Stimulated activated CD4-positive, alpha-beta T cell treated with anti-CD3 and anti-CD28 coated beads, Interleukin-2, amount 100 ng/mL, for 4 hours (primary cell): ENCODE results near the gene DSCAM.
"Not testable (repeated sequence)": the region's sequence is repeated elsewhere in the genome, so short reads cannot be mapped to it uniquely, and the experiment has no call there.

Experiments
- DNase-seq: peaks from one replicate; pipeline ENCODE4 v3.0.0-alpha.2; 2020; ENCODE audit warnings: low read depth

DSCAM gene

GRCh38 chr21:40457741-40458140 lies 389.2 kb downstream of the DSCAM start:
- DNase-seq: no peak

DNA sequence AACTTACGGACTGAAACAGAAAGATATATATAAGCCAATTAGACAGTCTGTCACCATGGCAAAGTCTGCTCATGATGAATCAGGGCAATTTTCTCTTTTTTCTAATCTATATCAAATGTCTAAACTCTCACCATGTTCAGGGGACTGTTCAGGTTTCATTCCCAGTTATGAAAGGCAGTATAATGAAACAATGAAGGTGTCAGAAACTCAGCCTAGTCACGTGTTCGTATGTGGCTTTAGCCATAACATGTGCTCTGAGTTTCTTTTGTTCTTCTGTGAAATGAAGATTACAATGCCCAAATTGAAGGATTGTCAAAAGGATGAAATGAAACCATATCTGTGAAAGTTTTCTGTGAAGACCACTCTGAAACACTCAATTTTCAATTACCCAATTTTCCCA lies 392.9 kb downstream of the DSCAM start:
- no peak for DNase-seq

GRCh38 chr21:40453183-40453582 lies 393.8 kb downstream of the DSCAM start:
- no peak for DNase-seq

DNA sequence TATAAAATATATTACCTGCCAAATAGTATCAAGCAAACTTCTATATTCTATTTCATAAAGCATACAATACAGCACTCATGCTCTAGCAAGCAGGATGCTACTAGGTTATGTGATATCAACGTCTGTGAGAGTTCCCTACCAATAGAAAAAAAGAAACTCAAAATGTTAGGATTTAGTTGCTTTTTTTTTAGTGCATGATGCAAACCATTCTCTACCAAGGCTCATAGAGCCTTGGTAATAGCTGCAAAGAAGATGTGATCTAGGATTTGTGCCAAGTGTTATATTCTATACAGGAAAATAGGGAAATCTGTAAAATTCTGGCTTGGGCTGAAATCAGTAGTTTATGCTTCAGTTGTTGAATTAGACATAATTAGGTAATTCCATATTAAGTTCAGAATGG lies 394.4 kb downstream of the DSCAM start:
- no peak for DNase-seq

DNA sequence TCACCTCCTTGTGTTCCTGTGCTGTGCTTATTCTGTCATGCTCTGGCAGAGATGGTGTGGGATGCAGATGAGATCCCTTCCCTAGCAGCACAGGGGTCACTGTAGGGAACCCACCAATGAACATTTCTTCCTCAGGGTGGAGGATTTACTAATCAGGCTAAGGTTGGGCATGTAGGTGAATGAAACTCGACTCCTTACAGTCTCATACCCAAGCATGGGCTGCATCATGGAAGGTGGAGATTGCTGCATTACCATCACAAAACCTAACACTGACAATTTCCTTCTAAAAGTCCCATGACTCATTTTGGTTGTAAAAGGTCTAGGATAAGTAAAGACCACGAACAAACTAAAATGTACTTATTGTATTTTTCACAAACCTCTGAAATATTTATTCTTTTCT lies 399.9 kb downstream of the DSCAM start:
- DNase-seq: no peak

DNA sequence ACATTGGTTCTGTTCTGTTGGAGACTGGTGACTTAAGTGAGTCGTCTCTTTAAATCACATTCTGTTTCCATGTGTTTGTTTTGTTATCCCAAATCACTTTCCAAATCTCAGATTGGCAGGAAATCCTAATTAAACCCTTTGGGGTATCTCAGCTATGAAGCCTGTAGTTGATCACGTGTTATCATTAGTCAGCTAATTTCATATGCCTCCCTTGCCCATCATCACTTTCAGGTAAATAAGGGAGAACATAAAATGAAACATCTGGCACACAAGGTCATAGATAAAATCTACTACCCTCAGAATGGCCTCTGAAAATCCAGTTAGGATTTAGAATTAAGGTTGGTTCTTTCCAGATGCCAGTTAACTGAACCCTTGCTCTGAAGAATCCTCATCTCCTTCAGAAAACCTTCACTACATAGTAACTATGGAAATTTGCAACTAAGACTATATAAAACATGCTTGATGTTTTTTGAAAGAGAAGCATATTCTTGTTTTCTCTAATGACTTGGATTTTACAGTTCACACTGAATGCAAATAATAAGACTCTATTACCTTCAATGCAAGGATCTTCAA lies 401.5 kb downstream of the DSCAM start:
- no peak for DNase-seq

DNA sequence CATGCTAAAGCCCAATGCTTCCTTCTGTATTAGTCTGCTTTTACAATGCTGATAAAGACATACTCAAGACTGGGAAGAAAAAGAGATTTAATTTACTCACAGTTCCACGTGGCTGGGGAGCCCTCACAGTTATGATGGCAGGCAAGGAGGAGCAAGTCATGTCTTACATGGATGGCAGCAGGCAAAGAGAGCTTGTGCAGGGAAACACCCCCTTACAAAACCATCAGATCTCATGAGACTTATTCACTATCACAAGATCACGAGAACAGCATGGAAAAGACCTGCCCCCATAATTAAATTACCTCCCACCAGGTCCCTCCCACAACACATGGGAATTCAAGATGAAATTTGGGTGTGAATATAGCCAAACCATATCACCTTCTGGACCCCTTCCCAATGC lies 407.4 kb downstream of the DSCAM start:
- DNase-seq: not testable (repeated sequence)

DNA sequence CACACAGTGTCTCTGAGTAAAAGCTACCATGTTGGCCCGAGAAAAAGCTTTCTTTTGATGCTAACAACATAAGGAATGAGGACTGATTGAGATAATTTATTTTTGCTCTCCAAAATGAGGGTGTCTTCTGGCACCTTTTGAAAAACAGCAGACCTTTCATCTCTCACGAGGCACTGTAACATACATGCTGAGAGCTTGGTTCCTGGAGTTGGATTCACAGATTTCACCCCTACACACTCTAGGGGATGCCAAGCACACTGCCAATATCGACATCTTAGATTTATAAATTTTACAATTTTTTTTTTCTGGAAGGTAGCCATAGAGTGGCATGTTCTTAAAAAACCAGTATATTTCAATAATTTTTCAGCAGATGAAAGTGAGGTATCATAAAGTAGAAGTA lies 408.3 kb downstream of the DSCAM start:
- DNase-seq: no peak

DNA sequence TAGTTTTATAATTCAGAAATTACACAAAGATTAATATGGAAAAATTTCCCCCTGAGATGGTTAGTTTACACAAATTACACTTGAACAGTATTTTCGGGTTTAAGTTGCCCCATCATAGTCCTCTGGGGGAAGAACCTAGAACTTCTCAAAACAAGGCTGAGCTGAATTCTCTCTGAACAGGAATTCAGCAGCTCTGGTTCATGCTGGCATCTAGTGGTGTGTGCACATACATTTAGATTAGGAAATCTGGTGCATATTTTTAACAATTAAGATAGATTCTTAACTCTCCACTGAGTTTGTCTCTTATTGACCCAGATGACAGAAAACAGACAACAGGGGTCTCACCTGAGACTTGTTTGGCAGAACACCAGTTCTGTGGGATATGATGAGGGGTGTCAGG lies 410.7 kb downstream of the DSCAM start:
- DNase-seq: no peak

GRCh38 chr21:40433538-40433937 lies 413.4 kb downstream of the DSCAM start:
- DNase-seq: no peak

DNA sequence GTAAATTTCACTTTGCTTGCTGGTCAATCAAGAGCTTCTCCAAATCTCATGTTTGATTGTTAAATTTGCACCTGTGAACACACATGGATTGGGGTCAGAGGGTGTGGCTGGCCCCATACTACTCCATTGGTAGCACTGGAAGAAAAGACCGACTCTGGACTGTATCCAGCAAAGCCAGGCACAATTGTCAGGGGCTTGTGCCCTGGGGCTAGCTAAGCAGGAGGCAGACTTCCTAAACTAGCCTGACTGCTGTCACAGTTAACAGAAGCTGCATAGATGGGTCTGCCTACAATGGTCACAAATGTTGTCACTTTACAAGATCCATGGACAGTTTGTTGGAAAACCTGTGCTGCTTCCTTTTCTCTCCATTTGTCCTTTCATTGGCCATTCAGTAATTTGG lies 421.0 kb downstream of the DSCAM start:
- DNase-seq: no peak

GRCh38 chr21:40422896-40423635 lies 423.9 kb downstream of the DSCAM start:
- DNase-seq: no peak

GRCh38 chr21:40421121-40421520 lies 425.8 kb downstream of the DSCAM start:
- no peak for DNase-seq

GRCh38 chr21:40416572-40416971 lies 430.4 kb downstream of the DSCAM start:
- no peak for DNase-seq

- no peak for DNase-seq
Observed at GRCh38 chr21:40408561-40408960, 438.4 kb downstream of the DSCAM start.

- no peak for DNase-seq
Observed at GRCh38 chr21:40404396-40404800, 442.6 kb downstream of the DSCAM start.

GRCh38 chr21:40402884-40403582 lies 443.9 kb downstream of the DSCAM start:
- DNase-seq: no peak

DNA sequence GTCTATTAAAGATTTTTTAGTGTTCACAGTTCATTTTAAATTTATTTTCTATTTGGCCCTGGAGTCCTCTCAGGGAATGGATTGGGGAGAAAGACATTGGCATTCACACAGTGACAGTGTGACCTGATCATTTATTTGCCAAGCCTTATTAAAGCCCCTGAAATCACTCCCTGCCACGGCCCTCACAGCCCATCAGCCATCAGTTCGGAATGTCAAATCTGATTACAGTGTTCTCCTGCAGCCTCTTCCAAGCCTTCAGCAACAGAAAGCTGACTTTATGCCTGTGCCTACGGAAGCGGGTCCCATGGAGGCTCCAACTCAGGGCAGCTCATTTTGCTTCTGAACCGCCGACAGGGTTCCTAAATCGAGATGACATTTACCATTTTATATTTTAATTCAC lies 451.2 kb downstream of the DSCAM start:
- DNase-seq: no peak

GRCh38 chr21:40393066-40393465 lies 453.9 kb downstream of the DSCAM start:
- DNase-seq: no peak

DNA sequence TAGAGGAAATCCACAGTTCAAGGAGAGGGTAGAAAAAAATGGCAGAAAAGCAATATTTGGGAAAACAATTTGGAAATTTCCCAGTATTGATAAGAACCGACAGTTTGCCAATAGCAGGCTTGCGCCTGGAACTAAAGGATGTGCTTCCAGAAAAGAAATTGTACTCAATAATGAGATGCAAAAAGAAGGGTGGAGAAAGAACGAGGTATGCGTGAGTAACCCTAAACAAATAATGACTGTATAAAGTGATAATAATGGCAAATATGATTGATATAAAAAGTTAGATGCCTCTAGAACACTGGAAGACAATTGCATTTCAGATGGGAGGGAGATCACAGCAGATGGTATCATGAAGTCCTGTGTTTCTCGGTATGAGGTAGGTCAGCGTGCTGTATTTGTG lies 458.9 kb downstream of the DSCAM start:
- no peak for DNase-seq

DNA sequence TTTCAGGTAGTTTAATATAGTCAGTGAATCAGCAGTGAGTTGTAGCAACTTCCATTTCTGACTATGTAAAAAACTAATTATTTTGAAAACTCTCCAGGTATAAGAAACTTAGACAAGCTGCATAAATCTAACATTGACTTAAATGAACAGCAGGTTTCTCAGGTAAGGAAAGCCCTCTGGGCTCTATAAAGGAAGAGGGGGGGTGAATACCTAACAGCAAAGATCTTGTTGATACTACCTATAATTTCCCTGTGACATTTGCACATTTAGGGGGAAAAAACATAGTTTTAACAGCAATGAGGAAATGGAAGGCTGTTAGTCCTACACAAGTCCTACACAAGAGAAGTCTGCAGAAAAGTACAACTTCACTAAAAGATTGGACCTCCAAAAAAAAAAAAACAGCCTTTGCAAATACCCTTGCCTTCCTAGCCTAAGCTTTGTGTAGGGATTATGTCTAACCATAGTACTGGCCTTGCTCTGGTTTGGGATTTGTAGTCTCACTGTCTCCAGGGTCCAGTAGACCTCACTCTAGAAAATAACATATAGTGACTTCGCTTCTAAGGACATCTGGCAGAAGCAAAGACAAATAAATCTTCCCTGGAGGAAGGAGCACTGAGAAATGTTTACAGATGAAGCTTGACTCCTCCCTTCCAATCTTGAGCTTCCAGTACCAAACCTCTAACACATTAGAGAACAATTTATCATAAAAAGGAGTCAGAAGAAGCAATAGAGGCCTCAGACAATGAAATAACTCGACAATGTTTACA lies 459.8 kb downstream of the DSCAM start:
- no peak for DNase-seq

GRCh38 chr21:40386294-40386911 lies 460.6 kb downstream of the DSCAM start:
- peak; percentile 2 for DNase-seq
